WTC11 (cell line): ENCODE results near the gene ATP1A4.

Experiments used
- CBFB ChIP-seq: sonication (generic); formaldehyde crosslinking; IDR thresholded peaks from 2 replicates; pipeline ENCODE4 v1.8.1; 2022; ENCODE audit warnings: mild to moderate bottlenecking, low read depth, missing genetic modification reagents
- CTCF ChIP-seq: fragments of 200-600 bp; IDR thresholded peaks from 2 replicates; pipeline ENCODE4 v1.8.0; 2022; ENCODE audit warnings: antibody characterized with exemption
- ESRRA ChIP-seq: sonication (generic); formaldehyde crosslinking; IDR thresholded peaks from 2 replicates; pipeline ENCODE4 v1.8.1; 2022; ENCODE audit warnings: mild to moderate bottlenecking, missing genetic modification reagents, borderline replicate concordance
- MAX ChIP-seq: sonication (generic); formaldehyde crosslinking; IDR thresholded peaks from 2 replicates; pipeline ENCODE4 v1.8.0; 2022; ENCODE audit warnings: mild to moderate bottlenecking, missing genetic modification reagents
- USF2 ChIP-seq: sonication (generic); formaldehyde crosslinking; IDR thresholded peaks from 2 replicates; pipeline ENCODE4 v1.8.1; 2023; ENCODE audit warnings: mild to moderate bottlenecking, missing genetic modification reagents, moderate library complexity

- TF ChIP-seq CTCF (no peak), CBFB (CRISPR knock-in tag) (no peak), MAX (no peak), ESRRA (CRISPR knock-in tag) (no peak), USF2 (CRISPR knock-in tag) (no peak)
Measured at GRCh38 chr1:160196143-160196542, 44.7 kb downstream of the ATP1A4 start.
